Skin of body (tissue), 2 donors: ENCODE results near the gene LIME1. TPM values are rescaled to one million over a fixed set of nuclear protein-coding genes. Genes with fewer than 3 reads are reported as not detected.

ENCODE experiments used
- DNase-seq: peaks from one replicate; lab custom pipeline; 2025; lab: John Stamatoyannopoulos, UW
- total RNA-seq: library from RNA; depleted of rRNA; stranded (reverse); fragments of >200 nt; gene quantifications from one replicate; pipeline ENCODE4 v1.2.3, GENCODE V29; 2014

Gene LIME1
- total RNA-seq, 1 donor from 2014 or later: 3.7 TPM

- DNase-seq: no peak
Observed at GRCh38 chr20:63748934-63749270, 12.4 kb downstream of the LIME1 start.

- no peak for DNase-seq
Observed at GRCh38 chr20:63749597-63750508, 13.4 kb downstream of the LIME1 start.

- no peak for DNase-seq
Observed at GRCh38 chr20:63750807-63751470, 14.5 kb downstream of the LIME1 start.

- no peak for DNase-seq
Observed at GRCh38 chr20:63751471-63752271, 15.2 kb downstream of the LIME1 start.

- DNase-seq: no peak
Observed at GRCh38 chr20:63752411-63753101, 16.1 kb downstream of the LIME1 start.

- DNase-seq: no peak
Observed at GRCh38 chr20:63753381-63753780, 16.9 kb downstream of the LIME1 start.

GRCh38 chr20:63754008-63754407 is 17.5 kb downstream of the LIME1 start:
- no peak for DNase-seq

- DNase-seq: no peak
Observed at GRCh38 chr20:63755933-63756647, 19.6 kb downstream of the LIME1 start.

GRCh38 chr20:63756648-63756991 is 20.2 kb downstream of the LIME1 start:
- DNase-seq: no peak

- DNase-seq: no peak
Observed at GRCh38 chr20:63758152-63758551, 21.7 kb downstream of the LIME1 start.

- no peak for DNase-seq
Observed at GRCh38 chr20:63759377-63759901, 23.0 kb downstream of the LIME1 start.

GRCh38 chr20:63765082-63765873 is 28.8 kb downstream of the LIME1 start:
- no peak for DNase-seq

- DNase-seq: no peak
Observed at GRCh38 chr20:63765902-63766301, 29.4 kb downstream of the LIME1 start.

- DNase-seq: no peak
Observed at GRCh38 chr20:63766695-63767426, 30.4 kb downstream of the LIME1 start.

- no peak for DNase-seq
Observed at GRCh38 chr20:63767456-63767855, 31.0 kb downstream of the LIME1 start.

GRCh38 chr20:63767886-63768285 is 31.4 kb downstream of the LIME1 start:
- DNase-seq: no peak

GRCh38 chr20:63768591-63769515 is 32.4 kb downstream of the LIME1 start:
- DNase-seq: no peak

GRCh38 chr20:63769891-63770474 is 33.5 kb downstream of the LIME1 start:
- no peak for DNase-seq
